GM12865 (cell line): ENCODE data around the gene CEP128.

Experiments used
- DNase-seq: peaks from one replicate; pipeline ENCODE4 v3.0.0; 2010; ENCODE audit warnings: low read depth
- H3K4me3 ChIP-seq: 2 replicates; pipeline ENCODE4 v1.5.1; 2011; ENCODE audit warnings: mild to moderate bottlenecking, low read depth, low read length, control low read depth
- TF ChIP-seq, protein P1 (sequence below): IDR thresholded peaks from 2 replicates; pipeline ENCODE4 v1.5.1; 2011; ENCODE audit warnings: low read length, control low read depth, low read depth, inconsistent platforms; ENCODE audit not compliant: insufficient read depth; ENCODE audit errors: missing control alignments

The CEP128 gene

DNA sequence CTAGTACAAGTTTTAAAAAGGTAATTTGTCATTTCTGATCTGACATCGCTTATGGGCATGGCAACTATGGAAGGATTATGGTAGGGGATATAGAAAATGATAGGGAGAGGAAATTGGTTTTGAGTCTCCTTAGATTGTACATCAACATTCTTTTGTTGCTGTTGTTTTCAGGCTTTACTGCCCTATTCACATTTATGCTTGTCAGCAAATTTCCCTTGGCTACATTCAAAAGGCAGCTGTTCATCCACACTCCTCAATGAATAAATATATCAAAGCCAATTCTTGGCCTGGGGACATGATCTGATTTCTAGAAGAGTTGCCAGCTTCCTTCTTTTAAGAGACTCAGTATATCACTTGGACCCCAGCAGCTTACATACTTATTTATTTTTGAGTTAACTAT, 283.4 kb downstream of the CEP128 start:
- no peak for DNase-seq
- H3K4me3 ChIP-seq, result no peak overlapping the region
- TF ChIP-seq, protein P1, sequence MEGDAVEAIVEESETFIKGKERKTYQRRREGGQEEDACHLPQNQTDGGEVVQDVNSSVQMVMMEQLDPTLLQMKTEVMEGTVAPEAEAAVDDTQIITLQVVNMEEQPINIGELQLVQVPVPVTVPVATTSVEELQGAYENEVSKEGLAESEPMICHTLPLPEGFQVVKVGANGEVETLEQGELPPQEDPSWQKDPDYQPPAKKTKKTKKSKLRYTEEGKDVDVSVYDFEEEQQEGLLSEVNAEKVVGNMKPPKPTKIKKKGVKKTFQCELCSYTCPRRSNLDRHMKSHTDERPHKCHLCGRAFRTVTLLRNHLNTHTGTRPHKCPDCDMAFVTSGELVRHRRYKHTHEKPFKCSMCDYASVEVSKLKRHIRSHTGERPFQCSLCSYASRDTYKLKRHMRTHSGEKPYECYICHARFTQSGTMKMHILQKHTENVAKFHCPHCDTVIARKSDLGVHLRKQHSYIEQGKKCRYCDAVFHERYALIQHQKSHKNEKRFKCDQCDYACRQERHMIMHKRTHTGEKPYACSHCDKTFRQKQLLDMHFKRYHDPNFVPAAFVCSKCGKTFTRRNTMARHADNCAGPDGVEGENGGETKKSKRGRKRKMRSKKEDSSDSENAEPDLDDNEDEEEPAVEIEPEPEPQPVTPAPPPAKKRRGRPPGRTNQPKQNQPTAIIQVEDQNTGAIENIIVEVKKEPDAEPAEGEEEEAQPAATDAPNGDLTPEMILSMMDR, result no peak

DNA sequence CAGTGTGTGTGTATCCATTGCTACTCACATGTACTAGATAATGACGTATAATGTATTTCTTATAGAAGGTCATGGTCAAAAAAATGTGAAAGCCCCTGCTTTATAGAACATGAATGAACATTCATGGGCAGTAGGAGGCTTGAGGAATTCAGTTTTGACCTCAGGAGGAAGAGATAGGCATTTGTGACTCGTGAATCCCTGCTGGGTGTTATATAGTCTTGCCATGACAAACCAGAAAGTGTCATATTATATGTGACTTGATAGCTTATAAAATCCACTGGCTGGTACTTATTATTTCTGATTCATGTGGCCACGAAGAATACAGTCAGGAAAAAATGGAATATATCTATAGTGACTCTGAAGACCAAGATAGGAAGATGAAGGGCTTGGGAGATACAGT, 287.6 kb downstream of the CEP128 start:
- DNase-seq, result no peak
- H3K4me3 ChIP-seq, result no peak overlapping the region
- TF ChIP-seq, protein P1, result no peak

DNA sequence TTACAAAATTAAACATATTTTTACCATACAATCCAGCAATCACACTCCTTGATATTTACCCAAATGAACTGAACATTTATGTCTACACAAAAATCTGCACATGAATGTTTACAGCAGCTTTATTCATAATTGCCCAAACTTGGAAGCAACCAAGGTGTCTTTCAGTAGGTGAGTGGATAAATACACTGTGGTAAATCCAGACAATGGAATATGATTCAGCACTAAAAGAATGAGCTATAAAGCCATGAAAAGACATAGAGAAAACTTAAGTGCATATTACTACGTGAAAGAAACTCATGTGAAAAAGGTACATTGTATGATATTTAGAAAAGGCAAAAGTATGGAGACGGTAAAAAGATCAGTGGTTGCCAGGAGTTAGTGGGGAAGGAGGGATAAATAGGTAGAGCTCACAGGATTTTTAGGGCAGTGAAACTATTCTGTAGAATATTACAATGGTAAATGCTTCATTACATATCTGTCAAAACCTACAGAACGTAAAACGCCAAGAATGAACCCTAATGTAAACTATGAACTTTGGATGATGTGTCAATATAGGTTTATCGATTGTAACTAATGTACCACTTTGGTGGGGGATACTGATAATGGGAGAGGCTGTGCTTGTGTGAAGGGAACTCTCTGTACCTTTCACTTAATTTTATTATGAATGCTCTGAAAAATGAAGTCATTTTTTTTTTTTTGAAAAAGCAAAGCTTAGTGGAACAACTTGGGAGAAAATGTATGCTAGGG, 295.7 kb downstream of the CEP128 start:
- TF ChIP-seq, protein P1, result no peak
- no peak for DNase-seq

DNA sequence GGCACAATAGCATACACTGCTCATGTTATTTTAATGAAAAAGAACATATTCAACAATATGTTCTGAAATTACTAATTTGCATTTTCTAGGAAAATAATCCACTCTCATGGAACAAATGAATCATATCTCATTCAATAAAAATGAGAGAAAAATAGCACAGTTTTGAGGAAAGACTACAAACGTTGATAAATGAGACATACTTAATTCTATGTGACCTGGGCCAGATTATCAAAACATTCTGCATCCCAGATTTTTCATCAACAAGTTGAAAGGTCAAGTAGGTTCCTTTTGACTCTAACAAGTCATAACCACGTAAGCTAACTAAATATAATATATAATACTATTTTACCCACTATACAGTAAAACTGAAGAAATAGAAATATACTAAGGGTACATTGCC, 296.7 kb downstream of the CEP128 start:
- DNase-seq, result no peak
- H3K4me3 ChIP-seq, result no peak overlapping the region
- TF ChIP-seq, protein P1, result no peak

More for the DNA sequence above, 295.7 kb downstream of the CEP128 start:
- no peak overlapping the region for H3K4me3 ChIP-seq

DNA sequence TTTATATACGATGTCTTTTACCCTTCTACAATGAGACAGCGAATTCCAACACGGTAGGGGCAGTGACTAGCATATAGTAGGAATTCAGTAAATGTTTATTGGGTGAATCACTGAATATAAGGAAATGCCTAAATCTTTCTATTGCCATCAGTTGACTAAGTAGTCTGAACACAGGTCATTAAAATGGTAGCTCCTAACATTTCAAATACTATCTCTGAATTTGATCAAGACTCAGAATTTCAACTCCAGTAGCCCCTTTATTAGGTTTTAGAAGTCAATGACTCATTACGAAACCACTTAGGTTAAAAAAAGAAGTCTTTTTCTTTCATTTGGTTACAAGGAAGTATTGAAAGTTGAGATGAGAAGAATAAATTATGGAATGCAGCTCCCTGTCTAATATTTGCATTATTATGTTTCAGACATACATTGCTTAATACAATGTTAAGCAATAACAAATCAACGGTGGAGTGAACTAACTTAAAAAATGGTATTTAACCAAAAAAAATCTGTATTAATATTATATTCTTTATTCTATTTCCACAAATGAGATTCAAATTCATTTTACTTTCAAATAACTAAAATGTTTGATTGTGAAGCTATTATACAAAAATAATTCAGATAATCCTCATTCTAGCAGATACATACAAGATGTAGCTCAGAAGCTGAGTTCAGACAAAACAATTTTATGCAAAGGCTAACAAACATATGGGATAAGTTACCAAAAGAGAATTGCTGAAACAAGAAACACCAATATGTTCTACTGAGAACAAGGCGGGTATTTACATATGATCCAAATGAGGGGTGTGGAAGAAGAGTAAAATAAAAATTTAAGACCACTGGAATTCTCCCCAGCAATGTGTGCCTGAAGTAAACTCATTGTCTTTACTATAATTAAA, 302.7 kb downstream of the CEP128 start:
- TF ChIP-seq, protein P1, result no peak
- no peak for DNase-seq
- no peak overlapping the region for H3K4me3 ChIP-seq

DNA sequence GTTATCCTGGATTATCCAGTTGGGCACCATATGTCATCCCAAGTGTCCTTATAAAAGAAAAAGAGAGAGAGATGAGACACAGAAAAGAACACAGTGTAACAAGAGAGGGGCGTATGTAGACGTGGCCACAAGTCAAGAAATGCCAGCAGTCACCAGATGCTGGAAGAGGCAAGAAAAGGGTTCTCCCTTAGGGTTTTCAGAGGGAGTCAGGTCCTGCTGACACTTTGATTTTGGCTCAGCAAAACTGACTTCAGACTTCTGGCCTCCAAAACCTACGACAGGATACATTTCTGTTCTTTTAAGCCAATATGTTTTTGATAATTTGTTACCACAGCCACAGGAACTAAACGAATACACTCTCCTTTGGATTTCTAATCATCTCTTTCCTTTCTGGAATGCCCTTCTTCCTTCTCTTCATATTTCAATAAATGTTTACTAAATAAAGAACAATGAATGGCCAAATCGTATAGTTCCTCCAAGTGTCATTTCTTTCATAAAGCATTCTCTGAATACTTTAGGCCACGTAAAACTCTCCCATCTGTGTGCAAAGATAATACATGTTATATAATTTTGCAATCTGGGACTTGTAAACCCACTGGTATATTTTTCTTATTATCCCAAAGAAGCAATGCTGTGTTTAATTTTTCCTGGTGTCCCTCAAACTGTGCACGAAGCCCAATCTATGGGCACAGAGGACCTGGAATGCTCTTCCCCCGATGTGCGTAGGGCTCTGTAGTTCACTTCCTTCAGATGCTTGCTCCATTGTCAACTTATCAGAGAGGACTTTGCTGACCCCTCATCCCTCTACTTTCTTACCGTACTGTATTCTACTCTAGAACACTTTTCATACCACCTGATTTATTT, 303.6 kb downstream of the CEP128 start:
- H3K4me3 ChIP-seq, result no peak overlapping the region
- TF ChIP-seq, protein P1, result no peak
- DNase-seq, result no peak
